H9 (cell line): ENCODE data around the gene GSS. TPM values are rescaled to one million over a fixed set of nuclear protein-coding genes. Genes with fewer than 3 reads are reported as not detected.

ENCODE experiments used
- DNase-seq: peaks from one replicate; pipeline ENCODE4 v3.0.0-alpha.2; 2017
- H2AFZ ChIP-seq: one replicate; pipeline ENCODE4 v1.6.1; 2013; ENCODE audit warnings: mild to moderate bottlenecking, low read length, control low read depth, moderate library complexity
- H2AK5ac ChIP-seq: 2 replicates; pipeline ENCODE4 v1.6.1; 2013; ENCODE audit warnings: low read length, control low read depth, mixed read lengths; ENCODE audit not compliant: insufficient read length
- H2BK120ac ChIP-seq: one replicate; pipeline ENCODE4 v1.6.1; 2013; ENCODE audit warnings: low read depth, mild to moderate bottlenecking, low read length, control low read depth, inconsistent platforms; ENCODE audit not compliant: poor library complexity, severe bottlenecking
- H2BK12ac ChIP-seq: 2 replicates; pipeline ENCODE4 v1.6.1; 2013; ENCODE audit warnings: low read length, control low read depth, mixed read lengths, low read depth; ENCODE audit not compliant: insufficient read length
- H2BK15ac ChIP-seq: 2 replicates; pipeline ENCODE4 v1.6.1; 2013; ENCODE audit warnings: low read depth, low read length, control low read depth
- H2BK20ac ChIP-seq: one replicate; pipeline ENCODE4 v1.6.1; 2013; ENCODE audit warnings: low read depth, mild to moderate bottlenecking, low read length, control low read depth, inconsistent platforms; ENCODE audit not compliant: poor library complexity, severe bottlenecking
- H2BK5ac ChIP-seq: 2 replicates; pipeline ENCODE4 v1.6.1; 2013; ENCODE audit warnings: low read length, control low read depth, mixed read lengths; ENCODE audit not compliant: insufficient read length
- H3K14ac ChIP-seq: 2 replicates; pipeline ENCODE4 v1.6.1; 2013; ENCODE audit warnings: low read length, control low read depth; ENCODE audit not compliant: insufficient read depth
- H3K18ac ChIP-seq: 2 replicates; pipeline ENCODE4 v1.6.1; 2013; ENCODE audit warnings: low read depth, mild to moderate bottlenecking, mixed read lengths, low read length, control low read depth; ENCODE audit not compliant: insufficient read length
- H3K23ac ChIP-seq: 2 replicates; pipeline ENCODE4 v1.6.1; 2013; ENCODE audit warnings: low read length, control low read depth, mixed read lengths, low read depth; ENCODE audit not compliant: insufficient read length
- H3K23me2 ChIP-seq: 2 replicates; pipeline ENCODE4 v1.6.1; 2013; ENCODE audit warnings: low read depth, mild to moderate bottlenecking, mixed read lengths, low read length, control low read depth; ENCODE audit not compliant: insufficient read length, poor library complexity, severe bottlenecking
- H3K27ac ChIP-seq: 2 replicates; pipeline ENCODE4 v1.5.1; 2013; ENCODE audit warnings: low read length, control low read depth, mixed read lengths, low read depth; ENCODE audit not compliant: insufficient read length
- H3K27me3 ChIP-seq: 2 replicates; pipeline ENCODE4 v1.6.1; 2013; ENCODE audit warnings: low read length, control low read depth, inconsistent platforms; ENCODE audit not compliant: insufficient read depth
- H3K4ac ChIP-seq: 2 replicates; pipeline ENCODE4 v1.6.1; 2013; ENCODE audit warnings: low read depth, mild to moderate bottlenecking, control low read depth, inconsistent platforms, low read length, moderate library complexity
- H3K4me1 ChIP-seq: 2 replicates; pipeline ENCODE4 v1.6.1; 2013; ENCODE audit warnings: low read length, control low read depth, inconsistent platforms; ENCODE audit not compliant: insufficient read depth
- H3K4me2 ChIP-seq: 2 replicates; pipeline ENCODE4 v1.6.1; 2013; ENCODE audit warnings: low read length, control low read depth, mixed read lengths; ENCODE audit not compliant: insufficient read length, insufficient read depth
- H3K56ac ChIP-seq: 2 replicates; pipeline ENCODE4 v1.6.1; 2013; ENCODE audit warnings: low read depth, mild to moderate bottlenecking, mixed read lengths, low read length, control low read depth; ENCODE audit not compliant: insufficient read length
- H3K79me1 ChIP-seq: 2 replicates; pipeline ENCODE4 v1.6.1; 2013; ENCODE audit warnings: low read depth, mild to moderate bottlenecking, moderate library complexity, low read length, control low read depth, inconsistent platforms; ENCODE audit not compliant: insufficient read depth, poor library complexity, severe bottlenecking
- H3K79me2 ChIP-seq: 2 replicates; pipeline ENCODE4 v1.6.1; 2013; ENCODE audit warnings: low read length, control low read depth, inconsistent platforms; ENCODE audit not compliant: insufficient read depth
- H3K9ac ChIP-seq: 2 replicates; pipeline ENCODE4 v1.6.1; 2013; ENCODE audit warnings: low read length, control low read depth, mixed read lengths; ENCODE audit not compliant: insufficient read length; ENCODE audit errors: extremely low read depth
- H3K9me3 ChIP-seq: one replicate; pipeline ENCODE4 v1.6.1; 2013; ENCODE audit warnings: low read depth, low read length, inconsistent platforms; ENCODE audit not compliant: control insufficient read depth
- H3T11ph ChIP-seq: one replicate; pipeline ENCODE4 v1.6.1; 2013; ENCODE audit warnings: mild to moderate bottlenecking, low read length, control low read depth, inconsistent platforms
- H4K20me1 ChIP-seq: one replicate; pipeline ENCODE4 v1.6.1; 2013; ENCODE audit not compliant: control insufficient read depth, insufficient read length, insufficient read depth
- H4K5ac ChIP-seq: 2 replicates; pipeline ENCODE4 v1.6.1; 2013; ENCODE audit warnings: low read depth, mild to moderate bottlenecking, mixed read lengths, low read length, control low read depth; ENCODE audit not compliant: insufficient read length
- H4K8ac ChIP-seq: replicated peaks from 2 replicates; pipeline ENCODE4 v1.6.1; 2013; ENCODE audit warnings: low read length, control low read depth, mixed read lengths, low read depth; ENCODE audit not compliant: insufficient read length
- H4K91ac ChIP-seq: 2 replicates; pipeline ENCODE4 v1.6.1; 2013; ENCODE audit warnings: low read depth, mild to moderate bottlenecking, moderate library complexity, mixed read lengths, low read length, control low read depth; ENCODE audit not compliant: insufficient read length
- H3K27ac Mint-ChIP-seq, 3 experiments: 2 replicates in 2 of 3; 3 replicates in 1 of 3; pipeline ENCODE4 v1.8.0; 2020 to 2021; ENCODE audit warnings: mixed read lengths in 3 of 3, mild to moderate bottlenecking in 1 of 3, moderate library complexity in 1 of 3
- H3K27me3 Mint-ChIP-seq: 2 replicates; pipeline ENCODE4 v1.8.0; 2021; ENCODE audit warnings: low read depth, mild to moderate bottlenecking, moderate library complexity, mixed read lengths
- H3K36me3 Mint-ChIP-seq, 3 experiments: 2 replicates in 2 of 3; 3 replicates in 1 of 3; pipeline ENCODE4 v1.8.0; 2020 to 2021; ENCODE audit warnings: low read depth in 3 of 3, mixed read lengths in 3 of 3; ENCODE audit not compliant: insufficient read depth in 1 of 3
- H3K4me1 Mint-ChIP-seq, 2 experiments: 2 replicates each; pipeline ENCODE4 v1.8.0; 2020; ENCODE audit warnings: mixed read lengths in 2 of 2
- H3K4me3 Mint-ChIP-seq, 2 experiments: 2 replicates in 1 of 2; 3 replicates in 1 of 2; pipeline ENCODE4 v1.8.0; 2020 to 2021; ENCODE audit warnings: mild to moderate bottlenecking in 2 of 2, mixed read lengths in 2 of 2, moderate library complexity in 1 of 2
- H3K9me3 Mint-ChIP-seq, 2 experiments: 2 replicates in 1 of 2; 3 replicates in 1 of 2; pipeline ENCODE4 v1.8.0; 2020; ENCODE audit warnings: mild to moderate bottlenecking in 2 of 2, mixed read lengths in 2 of 2, moderate library complexity in 1 of 2
- CTCF ChIP-seq: fragments of 200-600 bp; sonication (generic); conservative IDR thresholded peaks from 3 replicates; pipeline ENCODE4 v1.8.0; 2021; ENCODE audit warnings: antibody characterized with exemption, mild to moderate bottlenecking
- WGBS: extraction: QIAGEN DNeasy Blood & Tissue Kit; methylation state at CpG from one replicate; pipeline ENCODE4 v1.1.7; 2013; ENCODE audit warnings: missing lambda C conversion rate, low lambda C conversion rate, mixed read lengths; ENCODE audit not compliant: insufficient read length; ENCODE audit errors: extremely low coverage; 5-methylcytosine and 5-hydroxymethylcytosine counted together
- total RNA-seq: library from RNA; stranded (reverse); gene quantifications from 2 replicates; pipeline ENCODE4 v1.2.1, GENCODE V29; 2021

Gene GSS
- total RNA-seq, 1 experiment from 2014 or later = 48.5 TPM

DNA sequence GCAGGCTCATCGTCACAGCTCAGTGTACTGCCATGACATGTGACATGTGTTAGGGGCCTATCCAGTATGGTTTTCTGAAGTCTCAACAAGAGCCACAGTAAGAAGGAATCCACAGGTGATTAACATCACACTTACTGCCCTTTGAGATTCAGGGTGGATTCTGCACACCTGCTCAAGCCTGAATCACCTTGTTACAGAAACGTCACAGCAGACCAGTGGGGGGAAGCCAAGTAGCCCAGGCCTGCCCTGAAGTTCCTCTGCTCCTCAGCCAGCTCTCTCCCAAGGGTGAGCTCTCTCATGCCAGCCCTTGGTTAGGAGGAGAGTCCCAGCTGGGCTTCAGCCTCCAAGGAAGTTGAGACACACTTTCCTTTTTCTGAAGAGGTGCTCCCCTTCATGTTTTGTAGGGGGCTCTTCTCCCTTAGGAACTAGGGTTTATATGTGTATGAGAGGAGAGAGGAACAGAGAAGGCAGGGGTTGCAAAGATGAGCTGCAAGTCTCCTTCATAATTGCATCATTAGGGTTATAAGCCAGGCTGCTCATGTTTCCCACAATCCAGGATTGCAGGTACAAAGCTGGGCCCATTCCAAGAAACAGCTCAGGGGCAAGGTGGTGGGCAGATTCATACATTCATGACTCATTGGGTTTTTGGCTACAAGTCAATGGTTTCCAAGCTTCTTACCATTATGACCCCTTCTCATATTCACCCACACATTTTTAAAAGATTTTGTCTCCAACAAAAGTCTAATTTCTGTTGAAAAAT is 11.6 kb downstream of the GSS start:
- Histone ChIP-seq H4K20me1 (no peaks in the 10 kb centered on the region), H2AFZ (no peak overlapping the region), H3K27ac (no peak overlapping the region), H4K8ac (no peak overlapping the region), H2BK20ac (no peak overlapping the region), H3K9me3 (no peaks in the 10 kb centered on the region), H3K23me2 (no peaks in the 10 kb centered on the region), H2BK120ac (no peak overlapping the region), H3K9ac (no peak overlapping the region), H3K4ac (no peak overlapping the region), H2BK5ac (no peak overlapping the region), H3K4me2 (no peak overlapping the region), H3K14ac (no peak overlapping the region), H2BK15ac (no peak overlapping the region), H4K5ac (no peak overlapping the region), H3T11ph (no peak overlapping the region), H3K79me1 (no peaks in the 10 kb centered on the region), H3K56ac (no peak overlapping the region), H3K4me1 (no peaks in the 10 kb centered on the region), H2AK5ac (no peak overlapping the region), H3K18ac (no peak overlapping the region), H4K91ac (no peak overlapping the region), H3K23ac (no peak overlapping the region), H2BK12ac (no peak overlapping the region), H3K27me3 (no peaks in the 10 kb centered on the region), H3K79me2 (no peaks in the 10 kb centered on the region)
- no CpG with 5 or more reads among the region's 2 CpGs for WGBS
- Mint-ChIP-seq H3K9me3 (no peaks in the 10 kb centered on the region), H3K27ac (no peak overlapping the region), H3K4me1 (no peaks in the 10 kb centered on the region), H3K36me3 (peaks cover 0 to 39% (median 11%) of the 10 kb centered on the region in 3 experiments; a peak in 5 of 7 replicates), H3K27me3 (no peaks in the 10 kb centered on the region), H3K4me3 (no peak overlapping the region)
- DNase-seq = no peak
- no peak for TF ChIP-seq CTCF
